ENCODE measurements around the gene PPP1R12C.

Gene PPP1R12C

DNA sequence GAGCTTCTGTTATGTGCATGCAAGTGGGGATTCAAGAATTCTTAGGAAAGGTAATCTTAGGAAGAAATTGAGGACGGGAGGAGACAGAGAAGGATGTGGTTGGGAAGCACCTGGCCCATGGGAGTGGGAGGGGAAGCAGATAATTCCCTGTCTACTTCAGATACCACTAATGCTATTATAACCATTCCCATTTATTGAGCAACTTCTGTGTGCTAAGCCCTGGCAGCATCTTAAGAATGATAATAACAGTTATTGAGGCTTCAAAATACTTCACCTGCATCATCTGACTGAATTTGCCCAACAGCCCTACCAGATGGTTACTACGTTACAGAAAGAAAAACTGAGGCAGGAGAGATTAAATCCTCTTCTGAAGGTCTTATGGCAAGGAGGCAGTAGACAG, 40.3 kb downstream of the PPP1R12C start:
- TF ChIP-seq, protein P1, sequence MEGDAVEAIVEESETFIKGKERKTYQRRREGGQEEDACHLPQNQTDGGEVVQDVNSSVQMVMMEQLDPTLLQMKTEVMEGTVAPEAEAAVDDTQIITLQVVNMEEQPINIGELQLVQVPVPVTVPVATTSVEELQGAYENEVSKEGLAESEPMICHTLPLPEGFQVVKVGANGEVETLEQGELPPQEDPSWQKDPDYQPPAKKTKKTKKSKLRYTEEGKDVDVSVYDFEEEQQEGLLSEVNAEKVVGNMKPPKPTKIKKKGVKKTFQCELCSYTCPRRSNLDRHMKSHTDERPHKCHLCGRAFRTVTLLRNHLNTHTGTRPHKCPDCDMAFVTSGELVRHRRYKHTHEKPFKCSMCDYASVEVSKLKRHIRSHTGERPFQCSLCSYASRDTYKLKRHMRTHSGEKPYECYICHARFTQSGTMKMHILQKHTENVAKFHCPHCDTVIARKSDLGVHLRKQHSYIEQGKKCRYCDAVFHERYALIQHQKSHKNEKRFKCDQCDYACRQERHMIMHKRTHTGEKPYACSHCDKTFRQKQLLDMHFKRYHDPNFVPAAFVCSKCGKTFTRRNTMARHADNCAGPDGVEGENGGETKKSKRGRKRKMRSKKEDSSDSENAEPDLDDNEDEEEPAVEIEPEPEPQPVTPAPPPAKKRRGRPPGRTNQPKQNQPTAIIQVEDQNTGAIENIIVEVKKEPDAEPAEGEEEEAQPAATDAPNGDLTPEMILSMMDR (IDR thresholded peaks at IDR 0.05; ENCODE audit: low read depth, low read length, missing control alignments), result no peak
- H3K4me3 ChIP-seq (replicated peaks; ENCODE audit: low read depth, low read length), result no peak overlapping the region
- DNase-seq (ENCODE audit: extremely low read depth, low read depth), result no peak

DNA sequence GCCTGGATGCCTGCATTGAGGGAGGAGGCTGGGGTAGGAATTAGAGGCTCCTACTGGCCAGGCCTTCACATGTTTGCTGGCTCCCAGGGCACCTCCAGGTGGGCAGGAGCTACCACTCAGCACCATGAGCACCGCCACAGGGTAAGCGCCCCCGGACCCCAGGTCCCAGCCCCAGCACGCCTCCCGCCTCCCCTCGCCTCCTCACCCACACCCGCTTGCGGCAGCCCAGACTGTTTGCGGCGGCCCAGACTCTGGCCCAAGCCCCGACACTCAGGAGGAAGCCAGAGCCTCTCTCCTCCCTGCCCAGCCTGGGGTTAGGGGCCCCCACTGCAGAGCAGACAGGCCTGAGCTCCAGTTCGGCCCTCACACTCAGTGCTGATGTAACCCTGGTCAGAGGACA, 41.1 kb downstream of the PPP1R12C start:
- no peak overlapping the region for H3K4me3 ChIP-seq (replicated peaks; ENCODE audit: low read depth, low read length)
- TF ChIP-seq, protein P1 (IDR thresholded peaks at IDR 0.05; ENCODE audit: low read depth, low read length, missing control alignments), result no peak
- no peak for DNase-seq (ENCODE audit: extremely low read depth, low read depth)

DNA sequence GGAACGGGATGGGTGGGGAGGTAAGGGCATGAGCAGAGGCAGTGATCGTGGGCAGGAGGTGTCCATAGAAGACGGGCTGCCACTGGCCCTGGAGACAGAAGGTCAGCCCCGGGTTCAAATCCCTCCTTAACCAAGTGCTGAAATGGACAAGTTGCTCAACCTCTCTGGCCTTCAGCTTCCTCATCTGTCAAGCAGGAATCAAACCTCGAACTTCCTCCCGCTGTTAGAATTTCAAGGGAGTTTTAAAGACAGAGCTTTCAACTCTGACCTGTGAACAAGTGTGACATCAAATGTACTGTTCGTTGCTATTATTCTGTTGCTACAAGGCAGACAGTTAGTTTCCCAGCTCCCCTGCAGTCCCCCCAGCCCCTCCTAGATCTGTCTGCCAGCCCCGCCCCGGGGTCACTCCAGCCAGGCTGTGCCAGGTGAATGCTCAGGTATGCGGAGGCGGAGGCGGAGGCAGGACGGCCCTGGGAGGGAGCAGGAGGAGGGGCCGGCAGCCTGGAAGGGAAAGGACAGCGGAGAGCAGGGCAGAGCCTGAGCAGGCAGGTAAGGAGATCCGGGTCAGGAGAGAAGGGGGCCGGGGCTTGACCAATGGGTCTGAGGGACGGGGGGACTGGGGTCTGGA, 42.0 kb downstream of the PPP1R12C start, which contains the start of gene EPS8L1:
Gene EPS8L1, plus strand, starts transcription at position 499 of the 628 bp plus-strand sequence. CDS start 576 bp downstream, outside the sequence.
- H3K4me3 ChIP-seq (replicated peaks; ENCODE audit: low read depth, low read length), result no peak within 1 kb of the TSS
- TF ChIP-seq, protein P1 (IDR thresholded peaks at IDR 0.05; ENCODE audit: low read depth, low read length, missing control alignments), result no peak
- DNase-seq (ENCODE audit: extremely low read depth, low read depth), result no peak

DNA sequence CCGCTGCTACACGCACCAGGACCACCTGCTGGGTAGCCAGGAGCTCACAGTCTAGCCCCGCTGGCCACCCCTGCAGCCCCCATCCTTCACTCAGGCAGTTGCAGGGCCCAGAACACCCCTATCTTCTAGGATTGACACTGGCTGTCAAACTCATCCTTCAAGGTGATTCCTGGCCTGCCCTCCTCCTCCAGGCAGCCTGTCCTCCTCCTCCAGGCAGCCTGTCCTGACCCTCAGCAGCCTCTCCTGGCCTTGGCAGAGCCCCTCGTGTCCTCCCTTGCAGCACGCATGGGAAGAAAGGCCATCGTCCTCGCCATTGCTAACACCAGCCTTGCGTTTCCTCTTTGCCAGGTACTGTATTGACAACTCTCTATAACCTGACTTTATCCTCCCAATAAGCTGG, 45.5 kb downstream of the PPP1R12C start:
- no peak for DNase-seq (ENCODE audit: extremely low read depth, low read depth)
- TF ChIP-seq, protein P1 (IDR thresholded peaks at IDR 0.05; ENCODE audit: low read depth, low read length, missing control alignments), result no peak
- no peak overlapping the region for H3K4me3 ChIP-seq (replicated peaks; ENCODE audit: low read depth, low read length)

DNA sequence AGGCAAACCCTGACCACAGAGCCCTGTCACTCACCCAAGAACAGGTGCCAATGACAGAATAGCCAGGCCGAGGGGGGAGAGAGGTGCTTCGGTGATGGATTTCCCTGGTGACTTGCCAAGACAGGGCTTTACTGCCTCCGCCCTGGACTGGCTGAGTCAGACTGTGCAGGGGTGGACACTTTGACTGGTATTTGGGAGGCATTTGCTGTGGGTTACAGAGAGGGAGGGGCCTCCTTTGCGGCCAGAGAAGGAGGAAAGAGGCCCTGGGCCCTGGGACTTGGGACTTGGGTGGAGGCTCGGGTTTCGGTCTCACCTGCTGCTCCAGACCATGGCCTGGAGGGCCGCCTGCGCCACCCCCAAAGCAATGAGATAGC, 46.3 kb downstream of the PPP1R12C start:
- DNase-seq (ENCODE audit: extremely low read depth, low read depth), result no peak
- TF ChIP-seq, protein P1 (IDR thresholded peaks at IDR 0.05; ENCODE audit: low read depth, low read length, missing control alignments), result no peak
- H3K4me3 ChIP-seq (replicated peaks; ENCODE audit: low read depth, low read length), result no peak overlapping the region

DNA sequence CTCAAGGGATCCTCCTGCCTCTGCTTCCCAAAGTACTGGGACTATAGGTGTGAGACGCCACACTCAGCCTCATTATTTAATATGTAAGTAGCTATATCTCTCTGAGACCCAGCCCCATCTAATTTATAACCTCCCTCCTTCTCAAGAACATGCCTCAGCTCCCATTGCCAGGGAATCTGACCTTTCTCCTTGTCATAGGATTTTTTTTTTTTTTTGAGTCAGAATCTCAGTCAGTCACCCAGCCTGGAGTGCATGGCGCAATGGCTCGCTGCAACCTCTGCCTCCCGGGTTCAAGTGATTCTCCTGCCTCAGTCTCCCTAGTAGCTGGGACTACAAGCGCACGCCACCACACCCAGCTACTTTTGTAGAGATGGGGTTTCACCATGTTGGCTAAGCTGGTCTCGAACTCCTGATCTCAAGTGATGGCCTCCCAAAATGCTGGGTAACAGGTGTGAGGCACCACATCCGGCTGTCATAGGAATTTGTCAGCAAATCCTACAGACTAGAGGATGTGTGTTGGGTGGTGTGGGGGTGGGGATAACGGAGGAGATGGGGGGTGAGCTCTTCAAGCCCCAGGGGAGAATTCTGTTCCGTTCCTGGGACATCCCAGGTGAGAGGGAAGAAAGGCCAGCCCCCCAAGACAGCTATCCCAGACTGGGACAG, 46.8 kb downstream of the PPP1R12C start:
- H3K4me3 ChIP-seq (replicated peaks; ENCODE audit: low read depth, low read length), result no peak overlapping the region
- TF ChIP-seq, protein P1 (IDR thresholded peaks at IDR 0.05; ENCODE audit: low read depth, low read length, missing control alignments), result no peak
- no peak for DNase-seq (ENCODE audit: extremely low read depth, low read depth)
